HG02623 (cell line): ENCODE results near the gene MRAS.
"Not testable (repeated sequence)": the region's sequence is repeated elsewhere in the genome, so short reads cannot be mapped to it uniquely, and the experiment has no call there.

Experiments
- ATAC-seq: cut with Tn5 transposase; IDR thresholded peaks from one replicate; pipeline ENCODE4 v1.9.1; 2021; ENCODE audit warnings: moderate library complexity; ENCODE audit not compliant: unreplicated experiment

The MRAS gene

GRCh38 chr3:138412821-138413551, 64.6 kb downstream of the MRAS start:
- no peak for ATAC-seq

- ATAC-seq, result not testable (repeated sequence)
Observed at GRCh38 chr3:138416236-138416635, 67.9 kb downstream of the MRAS start.

- ATAC-seq, result peak; percentile 71
Observed at GRCh38 chr3:138417559-138417982, 69.2 kb downstream of the MRAS start.

DNA sequence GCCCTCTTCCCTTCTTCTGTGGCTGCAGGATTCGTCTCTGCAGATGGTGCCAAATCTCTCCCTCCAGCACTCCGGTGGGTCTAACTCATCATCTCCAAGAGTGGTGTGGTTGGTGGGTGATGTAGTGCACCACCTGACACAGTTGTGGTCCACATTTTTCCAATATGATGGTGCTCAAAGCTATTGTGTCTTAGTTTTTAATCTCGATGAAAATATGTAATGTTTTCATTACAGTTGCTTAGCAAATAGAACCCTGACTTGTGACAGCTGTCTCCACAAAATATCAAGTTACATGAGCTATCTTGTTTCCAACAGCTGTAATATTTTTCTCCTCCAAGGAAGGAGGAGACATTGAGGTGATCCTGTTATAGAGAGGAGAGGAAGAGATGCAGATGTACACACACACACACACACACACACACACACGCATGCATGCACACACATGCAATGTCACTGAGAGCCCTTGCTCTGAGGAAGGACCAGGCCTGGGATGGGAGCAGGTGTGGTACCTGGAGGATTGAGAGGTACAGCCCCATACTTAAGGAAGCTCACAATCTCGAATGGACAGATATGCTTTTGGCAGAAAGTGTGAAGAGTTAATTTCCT, 70.3 kb downstream of the MRAS start:
- no peak for ATAC-seq

DNA sequence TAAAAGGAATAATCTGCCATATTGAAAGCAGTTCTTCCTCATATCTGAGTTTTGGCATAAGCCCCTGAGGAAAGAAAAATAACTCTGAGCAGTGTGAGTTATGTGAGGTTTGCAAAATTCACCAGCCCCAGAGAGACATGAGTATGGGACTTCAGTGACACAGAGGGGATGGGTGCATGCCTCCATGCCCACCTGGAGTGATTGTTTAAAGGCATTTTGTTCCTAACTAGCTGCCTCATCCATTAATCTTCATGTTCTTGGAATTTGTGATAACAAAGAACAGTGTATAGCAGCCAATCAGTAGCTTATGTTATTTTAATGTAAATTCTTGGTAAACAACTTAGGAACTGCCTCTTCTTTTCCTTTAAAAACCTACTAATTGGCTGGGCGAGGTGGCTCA, 74.9 kb downstream of the MRAS start:
- ATAC-seq, result no peak

DNA sequence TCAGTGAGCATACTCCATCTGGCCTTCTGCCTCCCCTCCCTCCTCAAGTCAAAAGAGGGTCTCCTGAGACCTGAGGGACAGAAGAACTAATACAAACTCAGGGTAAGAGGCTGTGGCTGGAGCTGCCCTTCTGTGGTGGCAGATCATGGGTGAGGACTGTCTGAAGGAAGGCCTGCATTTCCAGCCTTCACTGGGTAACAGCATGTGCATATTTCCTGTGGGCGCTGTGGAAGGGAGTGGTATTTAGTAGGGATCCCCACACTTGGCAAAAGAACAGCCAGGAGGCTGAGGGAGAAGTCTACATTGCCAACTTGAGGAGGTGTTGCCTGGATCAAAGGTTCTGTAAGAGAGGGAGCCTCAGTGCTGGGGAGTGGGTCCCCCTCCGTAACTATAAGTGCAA, 75.9 kb downstream of the MRAS start:
- no peak for ATAC-seq

- no peak for ATAC-seq
Observed at GRCh38 chr3:138426211-138426610, 77.8 kb downstream of the MRAS start.

DNA sequence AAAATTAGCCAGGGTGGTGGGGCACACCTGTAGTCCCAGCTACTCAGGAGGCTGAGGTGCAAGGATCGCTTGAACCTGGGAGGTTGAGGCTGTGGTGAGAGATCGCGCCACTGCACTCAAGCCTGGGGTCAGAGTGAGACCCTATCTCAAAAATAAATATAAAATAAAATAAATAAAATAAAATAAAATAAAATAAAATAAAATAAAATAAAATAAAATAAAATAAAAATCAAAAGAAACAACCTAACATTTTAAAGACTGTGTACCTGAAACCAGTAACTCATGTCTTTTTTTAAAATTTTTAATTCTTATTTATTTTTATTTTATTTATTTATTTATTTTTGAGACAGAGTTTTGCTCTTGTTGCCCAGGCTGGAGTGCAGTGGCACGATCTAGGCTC, 78.4 kb downstream of the MRAS start:
- not testable (repeated sequence) for ATAC-seq

GRCh38 chr3:138429665-138430064, 81.3 kb downstream of the MRAS start:
- no peak for ATAC-seq

DNA sequence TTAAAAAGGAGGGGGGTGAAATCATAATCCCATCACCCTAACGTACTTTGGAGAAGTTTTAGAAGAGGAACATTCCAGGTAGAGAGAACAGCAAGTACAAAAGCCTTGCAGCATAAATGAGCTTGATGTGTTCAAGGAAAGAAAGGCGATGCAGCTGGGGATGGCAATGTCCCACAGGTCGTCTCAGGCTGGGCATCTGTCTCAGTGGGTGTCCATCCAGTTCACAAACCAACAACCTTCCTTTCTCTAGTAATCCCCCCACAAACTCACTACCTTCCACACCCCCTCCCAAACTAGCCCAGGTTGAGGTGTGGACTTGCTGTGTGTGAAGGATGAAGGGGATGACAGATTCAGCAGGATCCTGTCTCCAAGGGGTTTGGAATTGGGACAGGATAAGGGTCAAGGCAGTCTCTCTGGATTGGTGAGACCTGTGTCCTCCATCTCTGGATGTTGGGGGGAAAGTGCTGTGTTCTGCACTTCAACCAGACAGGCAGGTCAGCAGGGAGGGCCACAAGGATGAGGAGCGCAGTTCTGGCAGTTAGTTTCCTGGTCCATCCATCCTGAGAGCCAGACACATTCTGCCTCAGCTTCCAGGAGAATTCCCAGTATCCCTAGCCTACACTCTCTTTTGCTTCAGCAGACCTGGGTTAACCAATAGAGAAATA, 84.3 kb downstream of the MRAS start:
- ATAC-seq, result no peak

- ATAC-seq, result no peak
Observed at GRCh38 chr3:138433892-138434275, 85.5 kb downstream of the MRAS start.

DNA sequence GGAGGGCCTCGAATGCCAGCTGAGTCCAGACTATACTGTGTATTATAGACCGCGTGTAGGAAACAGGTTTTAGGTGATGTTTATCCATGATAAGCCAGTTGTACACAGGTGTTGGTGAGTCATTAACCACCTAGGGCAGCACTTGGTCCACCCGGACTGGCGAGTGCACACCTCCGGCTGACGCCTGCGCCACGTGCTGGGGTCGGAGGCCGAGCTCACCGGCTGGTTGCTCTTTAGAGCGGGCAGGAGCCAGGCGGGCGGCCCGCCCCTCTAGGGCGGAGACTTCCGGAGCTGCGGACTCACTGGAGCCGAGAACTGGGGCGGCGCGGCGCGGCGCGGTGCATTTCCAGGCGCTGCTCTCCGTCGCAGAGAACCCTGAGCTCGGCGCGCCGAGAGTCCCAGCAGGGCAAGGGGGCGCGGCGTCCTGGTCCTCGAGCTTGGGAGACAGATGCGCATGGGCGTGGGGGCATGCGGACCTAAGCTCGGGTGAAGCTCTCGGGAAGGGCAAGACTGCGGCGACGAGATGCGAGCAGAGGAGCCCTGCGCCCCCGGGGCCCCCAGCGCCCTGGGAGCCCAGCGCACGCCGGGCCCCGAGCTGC, 86.0 kb downstream of the MRAS start, which contains the start of gene ESYT3:
Gene ESYT3 (plus strand): TSS at position 341 of the 599 bp plus-strand sequence. CDS start 183 bp downstream, at position 524.
- ATAC-seq, result no peak

GRCh38 chr3:138434875-138435772, 86.7 kb downstream of the MRAS start:
- no peak for ATAC-seq

GRCh38 chr3:138435840-138436239, 87.5 kb downstream of the MRAS start:
- ATAC-seq, result no peak

- no peak for ATAC-seq
Observed at GRCh38 chr3:138437281-138437680, 88.9 kb downstream of the MRAS start.

GRCh38 chr3:138438896-138439295, 90.5 kb downstream of the MRAS start:
- no peak for ATAC-seq

- no peak for ATAC-seq
Observed at GRCh38 chr3:138439646-138440045, 91.3 kb downstream of the MRAS start.

GRCh38 chr3:138440121-138440521, 91.7 kb downstream of the MRAS start:
- ATAC-seq, result no peak

GRCh38 chr3:138440596-138440995, 92.2 kb downstream of the MRAS start:
- no peak for ATAC-seq

GRCh38 chr3:138441256-138441655, 92.9 kb downstream of the MRAS start:
- ATAC-seq, result no peak

- ATAC-seq, result no peak
Observed at GRCh38 chr3:138441742-138442141, 93.4 kb downstream of the MRAS start.
